ENCODE measurements around the gene KRTAP10-10. TPM values are rescaled to one million over a fixed set of nuclear protein-coding genes. Genes with fewer than 3 reads are reported as not detected.

KRTAP10-10 gene
- total and polyA plus RNA-seq, 2 of the 8 experiments (the other 6 are each of a cell fraction or from before 2014, with no cell fraction given) = not detected

GRCh38 chr21:44632067-44632466 lies 5.1 kb upstream of the KRTAP10-10 start:
- H2BK15ac ChIP-seq (ENCODE audit: low read length) = no peak overlapping the region
- H3K4me3 ChIP-seq (ENCODE audit: extremely low read depth in 1 of 4, insufficient read depth in 2 of 4, low read depth in 3 of 4, low read length in 4 of 4) = no peak overlapping the region
- no peak overlapping the region for H2AK5ac ChIP-seq (ENCODE audit: low read depth, low read length)
- H2BK120ac ChIP-seq (replicated peaks; ENCODE audit: low read depth, low read length) = no peak overlapping the region
- no peaks in the 10 kb centered on the region for H3K79me2 ChIP-seq (ENCODE audit: control insufficient read depth in 1 of 2, insufficient read depth in 2 of 2, low read length in 2 of 2)
- H3K9ac ChIP-seq (replicated peaks in 1 of 4; ENCODE audit: extremely low read depth in 1 of 4, low read depth in 3 of 4, low read length in 3 of 4) = no peak overlapping the region
- no peak overlapping the region for H3K56ac ChIP-seq (replicated peaks; ENCODE audit: insufficient read length, low read depth, low read length)
- H3K4me2 ChIP-seq (ENCODE audit: insufficient read depth in 1 of 2, low read depth in 2 of 2, low read length in 2 of 2) = no peak overlapping the region
- peaks cover 0 to 4% of the 10 kb centered on the region in 2 experiments; a peak in 1 of 4 replicates for H3K9me3 ChIP-seq (ENCODE audit: insufficient read depth in 2 of 2, low read depth in 1 of 2, low read length in 1 of 2)
- H4K20me1 ChIP-seq (replicated peaks in 1 of 2; ENCODE audit: control insufficient read depth in 1 of 2, insufficient read depth in 2 of 2, low read length in 2 of 2) = peaks cover 0 to 3% of the 10 kb centered on the region in 2 experiments
- no peaks in the 10 kb centered on the region for H3K36me3 ChIP-seq (ENCODE audit: control insufficient read depth in 2 of 4, insufficient read depth in 4 of 4, low read length in 3 of 4)
- TF ChIP-seq RNF2 (IDR thresholded peaks at IDR 0.05; ENCODE audit: borderline replicate concordance, low read depth, low read length, missing control alignments, poor library complexity, severe bottlenecking) (no peak), TAF1 (IDR thresholded peaks at IDR 0.05; ENCODE audit: low read depth, low read length) (no peak)
- H3K27me3 ChIP-seq (replicated peaks in 1 of 4; ENCODE audit: control insufficient read depth in 3 of 4, extremely low read depth in 1 of 4, insufficient read depth in 3 of 4, low read length in 3 of 4) = no peaks in the 10 kb centered on the region
- no peaks in the 10 kb centered on the region; a peak in 2 of 7 replicates for H3K4me1 ChIP-seq (replicated peaks in 1 of 4; ENCODE audit: control insufficient read depth in 3 of 4, insufficient read depth in 4 of 4, low read length in 3 of 4)
- H3K27ac ChIP-seq (ENCODE audit: low read depth, low read length) = no peak overlapping the region
- CTCF ChIA-PET (ENCODE audit: partially characterized antibody) = interaction anchor here (0.6 to 0.9 kb wide), 2 partner anchors 16 to 382 kb away, joined by 3 read pairs; no protein-coding TSS in a partner anchor
- no peak overlapping the region for H3K23ac ChIP-seq (ENCODE audit: insufficient read length)
- no peak overlapping the region for H4K8ac ChIP-seq (ENCODE audit: extremely low read depth, insufficient read depth, low read length)
- H3K23me2 ChIP-seq (ENCODE audit: low read depth, low read length) = no peaks in the 10 kb centered on the region
- H2BK12ac ChIP-seq (ENCODE audit: low read depth, low read length) = no peak overlapping the region
- DNase-seq (ENCODE audit: low read depth in 1 of 2, low spot score in 2 of 2) (no peak), FAIRE-seq (no peak)
- no peak overlapping the region for H3K14ac ChIP-seq (ENCODE audit: insufficient read length)
- H3K18ac ChIP-seq (ENCODE audit: extremely low read depth, low read length) = no peak overlapping the region
- 83% methylated on average over 1 of the region's 1 CpG; no CpG with 5 or more reads in 1 of the 2 experiments for WGBS, 2 experiments (ENCODE audit: extremely low coverage in 1 of 2, insufficient coverage in 1 of 2, insufficient read length in 1 of 2, insufficient replicate concordance in 2 of 2, low coverage in 1 of 2, low lambda C conversion rate in 2 of 2, missing lambda C conversion rate in 1 of 2)
- H2BK20ac ChIP-seq (ENCODE audit: low read length) = no peak overlapping the region
- POLR2A ChIA-PET (ENCODE audit: partially characterized antibody) = no interaction called here
- H4K91ac ChIP-seq (replicated peaks; ENCODE audit: insufficient read length, low read length) = no peak overlapping the region
- no peak overlapping the region for H2BK5ac ChIP-seq (ENCODE audit: low read depth, low read length)
- H2AFZ ChIP-seq (ENCODE audit: low read length) = no peak overlapping the region
- no peaks in the 10 kb centered on the region for H3K79me1 ChIP-seq (ENCODE audit: low read depth, low read length)
- H4K5ac ChIP-seq (ENCODE audit: insufficient read length, low read depth, low read length) = no peak overlapping the region
- no peak overlapping the region for H3K4ac ChIP-seq (replicated peaks; ENCODE audit: insufficient read length, low read depth, low read length)

All from H1 (cell line).